ENCODE measurements around the gene NDUFC2. TPM values are rescaled to one million over a fixed set of nuclear protein-coding genes. Genes with fewer than 3 reads are reported as not detected.
"Not testable (repeated sequence)": the region's sequence is repeated elsewhere in the genome, so short reads cannot be mapped to it uniquely, and the experiment has no call there.

NDUFC2 gene
- total and polyA plus RNA-seq, 2 donors (not counting 3 experiments of a cell fraction or from before 2014, with no cell fraction given) = 226 to 318 TPM

GRCh38 chr11:78094250-78094649 is 14.6 kb upstream of the NDUFC2 start:
- TF ChIP-seq MYC (IDR thresholded peaks at IDR 0.05; ENCODE audit: low read depth, low read length) = no peak
- no peak for TF ChIP-seq JUN (IDR thresholded peaks at IDR 0.05; ENCODE audit: borderline replicate concordance, insufficient read depth, insufficient read length, low read depth)
- no peak for TF ChIP-seq EZH2 (IDR thresholded peaks at IDR 0.05; ENCODE audit: borderline replicate concordance, low read depth, low read length, severe bottlenecking)
- no peak for TF ChIP-seq POLR2AphosphoS5 (IDR thresholded peaks at IDR 0.05; ENCODE audit: insufficient read depth, low read depth, low read length)
- TF ChIP-seq FOS (IDR thresholded peaks at IDR 0.05; ENCODE audit: borderline replicate concordance, insufficient read depth, low read length) = no peak
- TF ChIP-seq GATA2 (IDR thresholded peaks at IDR 0.05; ENCODE audit: insufficient read depth, insufficient read length, low read depth, low read length) = no peak
- TF ChIP-seq MAX (IDR thresholded peaks at IDR 0.05; ENCODE audit: insufficient read depth, insufficient read length) = no peak
- no peak for TF ChIP-seq CTCF (IDR thresholded peaks at IDR 0.05; ENCODE audit: extremely low read depth in 1 of 2, insufficient read depth in 1 of 2, low read depth in 1 of 2, low read length in 2 of 2)
- no peak for TF ChIP-seq POLR2A (IDR thresholded peaks at IDR 0.05; ENCODE audit: low read depth, low read length)
- intact Hi-C loops (cut with micrococcal nuclease) = no loop called here
- Histone ChIP-seq H3K4me2 (ENCODE audit: insufficient read depth, low read length) (no peak overlapping the region), H3K27ac (ENCODE audit: insufficient read depth, low read depth, low read length) (no peak overlapping the region), H3K79me2 (ENCODE audit: control insufficient read depth, insufficient read depth, low read length) (no peaks in the 10 kb centered on the region), H3K4me1 (ENCODE audit: control insufficient read depth, extremely low read depth, insufficient read depth, low read length) (no peaks in the 10 kb centered on the region), H3K9me3 (replicated peaks; ENCODE audit: control insufficient read depth, insufficient read depth, low read length) (no peaks in the 10 kb centered on the region), H3K9ac (replicated peaks; ENCODE audit: extremely low read depth, insufficient read depth, low read length) (no peak overlapping the region), H4K20me1 (replicated peaks; ENCODE audit: control insufficient read depth, extremely low read depth, insufficient read depth, low read length) (no peaks in the 10 kb centered on the region), H3K36me3 (ENCODE audit: control insufficient read depth in 2 of 2, extremely low read depth in 1 of 2, insufficient read depth in 2 of 2, low read length in 2 of 2) (peaks cover 0 to 2% of the 10 kb centered on the region in 2 experiments), H3K4me3 (replicated peaks in 1 of 3; ENCODE audit: insufficient read depth in 1 of 3, low read depth in 1 of 3, low read length in 3 of 3) (no peak overlapping the region), H3K27me3 (ENCODE audit: control insufficient read depth in 2 of 2, insufficient read depth in 2 of 2, low read length in 2 of 2) (no peaks in the 10 kb centered on the region), H2AFZ (ENCODE audit: low read depth, low read length) (no peak overlapping the region), H3K9me1 (replicated peaks; ENCODE audit: control insufficient read depth, extremely low read depth, insufficient read depth, low read length) (no peaks in the 10 kb centered on the region)
- no TSS peak for BruUV-seq (replicated peaks)
- FAIRE-seq = no peak
- CTCF ChIA-PET = no interaction called here
- dilution Hi-C loops (cut with MboI; ENCODE audit: extremely low pct_ligation_motif_present, low sequenced_read_pairs) = no loop called here
- POLR2A ChIA-PET = no interaction called here
- DNase-seq (ENCODE audit: low read depth, low spot score) = no peak

GRCh38 chr11:78086521-78087074 is 6.9 kb upstream of the NDUFC2 start:
- H3K9me3 ChIP-seq (replicated peaks; ENCODE audit: control insufficient read depth, insufficient read depth, low read length); H3K4me1 ChIP-seq (ENCODE audit: control insufficient read depth, extremely low read depth, insufficient read depth, low read length); intact Hi-C loops (cut with micrococcal nuclease); H3K4me2 ChIP-seq (ENCODE audit: insufficient read depth, low read length); H3K27me3 ChIP-seq (ENCODE audit: control insufficient read depth in 2 of 2, insufficient read depth in 2 of 2, low read length in 2 of 2); H3K36me3 ChIP-seq (ENCODE audit: control insufficient read depth in 2 of 2, extremely low read depth in 1 of 2, insufficient read depth in 2 of 2, low read length in 2 of 2); FAIRE-seq; POLR2A ChIA-PET; H3K4me3 ChIP-seq (replicated peaks in 1 of 3; ENCODE audit: insufficient read depth in 1 of 3, low read depth in 1 of 3, low read length in 3 of 3); dilution Hi-C loops (cut with MboI; ENCODE audit: extremely low pct_ligation_motif_present, low sequenced_read_pairs); H3K79me2 ChIP-seq (ENCODE audit: control insufficient read depth, insufficient read depth, low read length); H3K27ac ChIP-seq (ENCODE audit: insufficient read depth, low read depth, low read length); DNase-seq (ENCODE audit: low read depth, low spot score); BruUV-seq (replicated peaks); CTCF ChIA-PET; H2AFZ ChIP-seq (ENCODE audit: low read depth, low read length); H4K20me1 ChIP-seq (replicated peaks; ENCODE audit: control insufficient read depth, extremely low read depth, insufficient read depth, low read length); H3K9ac ChIP-seq (replicated peaks; ENCODE audit: extremely low read depth, insufficient read depth, low read length); H3K9me1 ChIP-seq (replicated peaks; ENCODE audit: control insufficient read depth, extremely low read depth, insufficient read depth, low read length): not testable (repeated sequence)

All from endothelial cell of umbilical vein (primary cell).